SU-DHL-6 (cell line): ENCODE measurements around the gene DPP9.
"Not testable (repeated sequence)": the region's sequence is repeated elsewhere in the genome, so short reads cannot be mapped to it uniquely, and the experiment has no call there.

Experiments
- CTCF ChIP-seq: fragments of 200-600 bp; sonication (generic); IDR thresholded peaks from one replicate; pipeline ENCODE4 v1.5.1; 2017; ENCODE audit warnings: antibody characterized with exemption, mild to moderate bottlenecking, low read length, moderate library complexity; ENCODE audit not compliant: insufficient read depth, poor library complexity, severe bottlenecking
- EZH2phosphoT487 ChIP-seq: fragments of 200-600 bp; sonication (generic), shearing (Covaris generic); conservative IDR thresholded peaks from 2 replicates; pipeline ENCODE4 v1.6.1; 2018; ENCODE audit warnings: mild to moderate bottlenecking, antibody characterized with exemption, low read length, moderate library complexity, mixed read lengths

- TF ChIP-seq EZH2phosphoT487, CTCF: not testable (repeated sequence)
Measured at GRCh38 chr19:4745175-4745574, 21.5 kb upstream of the DPP9 start.
